CD4-positive, alpha-beta T cell treated with Interleukin-6 for 4 hours (primary cell): ENCODE measurements around the gene FASN.

Source experiments
- DNase-seq: peaks from one replicate; pipeline ENCODE4 v3.0.0-alpha.2; 2020; ENCODE audit warnings: mixed read lengths

Gene FASN

GRCh38 chr17:82086941-82087906, 10.8 kb downstream of the FASN start:
- DNase-seq: no peak

- DNase-seq: peak; percentile 1
Observed at GRCh38 chr17:82085931-82086764, 11.9 kb downstream of the FASN start.

GRCh38 chr17:82085031-82085861, 12.8 kb downstream of the FASN start:
- peak; percentile 1 for DNase-seq

GRCh38 chr17:82084373-82085030, 13.5 kb downstream of the FASN start:
- no peak for DNase-seq

GRCh38 chr17:82083533-82084359, 14.3 kb downstream of the FASN start:
- DNase-seq: peak; percentile 0

GRCh38 chr17:82083009-82083408, 15.0 kb downstream of the FASN start:
- DNase-seq: peak; percentile 0

GRCh38 chr17:82082456-82082855, 15.6 kb downstream of the FASN start:
- DNase-seq: no peak

GRCh38 chr17:82081966-82082365, 16.1 kb downstream of the FASN start:
- no peak for DNase-seq

- DNase-seq: no peak
Observed at GRCh38 chr17:82081546-82081945, 16.5 kb downstream of the FASN start.

- DNase-seq: peak; percentile 1
Observed at GRCh38 chr17:82080789-82081464, 17.1 kb downstream of the FASN start.

- DNase-seq: peak; percentile 1
Observed at GRCh38 chr17:82080048-82080788, 17.8 kb downstream of the FASN start.

- peak; percentile 0 for DNase-seq
Observed at GRCh38 chr17:82079001-82079677, 18.9 kb downstream of the FASN start.

GRCh38 chr17:82078433-82078832, 19.6 kb downstream of the FASN start:
- DNase-seq: no peak

- DNase-seq: peak; percentile 0
Observed at GRCh38 chr17:82077617-82078358, 20.2 kb downstream of the FASN start.

- peak; percentile 1 for DNase-seq
Observed at GRCh38 chr17:82076785-82077591, 21.0 kb downstream of the FASN start.

GRCh38 chr17:82076018-82076784, 21.8 kb downstream of the FASN start:
- DNase-seq: no peak

- DNase-seq: no peak
Observed at GRCh38 chr17:82073446-82073845, 24.6 kb downstream of the FASN start.
